H1 (cell line): ENCODE data around the gene MRPL32.

Source experiments
- CTCF ChIP-seq, 3 experiments: IDR thresholded peaks; 1 replicate in 2 of 3; 2 replicates in 1 of 3; pipeline versions ENCODE4 v1.5.1 to v1.6.1; 2011; ENCODE audit warnings: low read length in 3 of 3, mild to moderate bottlenecking in 3 of 3, inconsistent platforms in 2 of 3, low read depth in 1 of 3, moderate library complexity in 1 of 3; ENCODE audit not compliant: insufficient read depth in 1 of 3; ENCODE audit errors: control extremely low read depth in 1 of 3
- EZH2 ChIP-seq: fragments of 200-600 bp; sonication (generic); IDR thresholded peaks from 2 replicates; pipeline ENCODE4 v1.7.1; 2012; ENCODE audit warnings: low read depth, mild to moderate bottlenecking, moderate library complexity, low read length, inconsistent platforms; ENCODE audit not compliant: severe bottlenecking
- GABPA ChIP-seq: IDR thresholded peaks from 2 replicates; pipeline ENCODE4 v1.6.1; 2011; ENCODE audit warnings: mild to moderate bottlenecking, low read length, moderate library complexity, borderline replicate concordance; ENCODE audit not compliant: insufficient read depth
- JUND ChIP-seq: IDR thresholded peaks from 2 replicates; pipeline ENCODE4 v1.6.1; 2011; ENCODE audit warnings: mild to moderate bottlenecking, improper control_type of control experiment, low read length
- POLR2A ChIP-seq, 2 experiments: IDR thresholded peaks; 1 replicate in 1 of 2; 2 replicates in 1 of 2; pipeline ENCODE4 v1.6.1; 2011; ENCODE audit warnings: low read depth in 2 of 2, low read length in 2 of 2, mild to moderate bottlenecking in 2 of 2; ENCODE audit errors: control extremely low read depth in 1 of 2
- SIN3A ChIP-seq, 2 experiments: IDR thresholded peaks in 1 of 2; conservative IDR thresholded peaks in 1 of 2; 2 replicates each; pipeline ENCODE4 v1.6.1; 2011 to 2012; ENCODE audit warnings: low read length in 2 of 2, improper control_type of control experiment in 1 of 2, low read depth in 1 of 2, mild to moderate bottlenecking in 1 of 2
- SUZ12 ChIP-seq: fragments of 200-600 bp; sonication (generic); IDR thresholded peaks from 2 replicates; pipeline ENCODE4 v1.6.1; 2012; ENCODE audit warnings: mild to moderate bottlenecking, inconsistent platforms, low read length, moderate library complexity, mixed read lengths
- USF2 ChIP-seq: IDR thresholded peaks from 2 replicates; pipeline ENCODE4 v1.6.1; 2011; ENCODE audit warnings: low read length, improper control_type of control experiment
- YY1 ChIP-seq: IDR thresholded peaks from 2 replicates; pipeline ENCODE4 v1.6.1; 2011; ENCODE audit warnings: low read depth, mild to moderate bottlenecking, low read length

DNA sequence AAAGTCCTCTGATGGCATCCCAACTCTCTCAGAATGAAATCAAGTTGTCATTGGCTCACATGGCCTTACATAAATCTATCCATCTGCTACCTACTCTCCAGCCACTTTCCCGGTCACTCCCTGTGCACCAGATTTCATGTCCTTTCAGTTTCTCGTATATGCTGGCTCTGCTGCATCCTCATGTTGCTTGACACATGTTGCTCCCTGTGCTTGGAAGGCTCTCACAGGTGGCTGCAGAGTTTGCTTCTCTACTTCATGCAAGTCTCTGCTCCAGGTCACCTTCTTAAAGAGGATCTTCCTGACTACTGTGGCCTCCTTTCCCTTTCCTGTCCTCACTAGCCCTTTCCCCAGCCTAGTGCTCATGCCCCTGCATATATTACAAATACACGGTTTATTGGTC, 48.3 kb downstream of the MRPL32 start:
- no peak for TF ChIP-seq POLR2A (IDR thresholded peaks at IDR 0.05; ENCODE audit: control extremely low read depth in 1 of 2, low read depth in 2 of 2, low read length in 2 of 2)
- TF ChIP-seq YY1, result no peak
- TF ChIP-seq USF2, result no peak
- no peak for TF ChIP-seq GABPA
- TF ChIP-seq SIN3A (conservative IDR thresholded peaks at IDR 0.05 in 1 of 2, IDR thresholded peaks at IDR 0.05 in 1 of 2; ENCODE audit: low read depth in 1 of 2, low read length in 2 of 2), result no peak
- no peak for TF ChIP-seq CTCF (IDR thresholded peaks at IDR 0.05; ENCODE audit: control extremely low read depth in 1 of 3, insufficient read depth in 1 of 3, low read depth in 1 of 3, low read length in 3 of 3)
- TF ChIP-seq SUZ12, result no peak
- TF ChIP-seq JUND, result no peak
- TF ChIP-seq EZH2, result no peak
